Left renal cortex interstitium (tissue), 4 donors: ENCODE data around the gene EPHA6. TPM values are rescaled to one million over a fixed set of nuclear protein-coding genes. Genes with fewer than 3 reads are reported as not detected.

Source experiments
- DNase-seq, 4 donors: peaks; one replicate each; pipeline ENCODE4 v3.0.0-alpha.2; 2013; ENCODE audit warnings: low read depth in 4 of 4, low spot score in 2 of 4, missing footprints in 1 of 4
- polyA plus RNA-seq, 4 donors: library from polyadenylated mRNA; unstranded; fragments of 120-200 nt; gene quantifications; one replicate each; pipeline ENCODE4 v1.2.1, GENCODE V29; 2013; ENCODE audit not compliant: insufficient read length in 4 of 4

Gene EPHA6
- polyA plus RNA-seq, 4 donors: 0.64 to 1.1 (median 0.87) TPM

- DNase-seq: no peak
Measured at GRCh38 chr3:97684490-97684889, 870.1 kb downstream of the EPHA6 start.

GRCh38 chr3:97686258-97686657, 871.9 kb downstream of the EPHA6 start:
- DNase-seq: no peak

DNA sequence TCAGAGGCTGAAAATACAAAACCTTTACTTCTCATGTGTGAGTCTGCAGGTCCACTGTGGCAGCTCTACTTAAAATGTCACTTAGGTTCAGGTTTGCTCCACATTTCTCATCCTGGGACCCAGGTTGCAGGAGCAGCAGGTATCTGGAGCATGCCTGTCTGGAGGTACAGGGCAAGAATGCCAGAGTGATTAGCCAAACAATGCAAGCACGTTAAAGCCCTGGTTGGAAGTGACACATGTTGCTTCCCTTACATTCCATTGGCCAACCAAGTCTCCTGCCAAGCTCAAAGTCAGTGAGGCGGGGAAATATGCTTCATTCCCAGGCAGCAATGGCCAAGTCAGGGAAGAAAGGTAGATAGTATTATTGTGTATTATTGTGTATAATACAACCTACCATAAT, 873.3 kb downstream of the EPHA6 start:
- DNase-seq: no peak

GRCh38 chr3:97689111-97689510, 874.7 kb downstream of the EPHA6 start:
- DNase-seq: no peak

GRCh38 chr3:97689962-97690361, 875.6 kb downstream of the EPHA6 start:
- DNase-seq: no peak

GRCh38 chr3:97691354-97691753, 877.0 kb downstream of the EPHA6 start:
- no peak for DNase-seq

DNA sequence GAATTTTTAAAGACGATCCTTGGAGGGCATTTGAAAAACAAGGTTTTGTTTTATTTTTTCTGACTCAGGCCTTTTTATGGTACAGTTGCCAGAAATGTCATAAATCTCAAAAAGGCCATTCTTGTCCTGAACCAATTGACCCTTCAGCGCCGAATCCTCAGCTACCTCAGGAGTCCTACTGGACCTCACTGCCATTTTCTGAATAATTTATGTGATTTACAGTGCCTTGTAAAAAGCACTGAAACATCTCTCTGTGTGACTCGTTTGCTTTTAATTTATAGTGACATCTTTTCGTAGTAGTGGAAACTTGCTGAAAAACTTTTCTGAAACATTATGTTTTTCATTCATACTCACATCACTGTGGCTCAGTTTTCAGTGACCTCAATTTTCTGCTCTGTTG, 878.0 kb downstream of the EPHA6 start:
- DNase-seq: no peak

- DNase-seq: no peak
Measured at GRCh38 chr3:97692831-97693230, 878.4 kb downstream of the EPHA6 start.

- DNase-seq: no peak
Measured at GRCh38 chr3:97694876-97695275, 880.5 kb downstream of the EPHA6 start.

- DNase-seq: no peak
Measured at GRCh38 chr3:97698691-97699090, 884.3 kb downstream of the EPHA6 start.

DNA sequence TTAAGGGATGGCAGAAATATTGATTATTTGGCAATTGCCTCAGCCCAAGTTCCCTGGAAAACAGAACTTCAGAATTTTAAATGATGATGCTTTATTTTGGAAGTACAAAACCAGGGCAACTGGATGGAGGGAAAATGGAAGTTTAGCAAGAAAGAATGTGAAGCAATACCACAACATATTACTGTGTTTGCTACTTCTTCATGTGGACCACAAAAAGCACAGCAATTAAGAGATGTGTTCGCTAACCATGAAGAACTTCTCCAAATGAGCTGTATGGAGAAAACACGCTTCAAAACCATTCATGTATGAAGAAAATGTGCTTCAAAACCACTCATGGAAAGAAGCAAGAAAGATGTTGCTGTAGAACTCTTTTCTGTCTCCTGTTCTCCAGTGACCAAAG, 885.5 kb downstream of the EPHA6 start:
- DNase-seq: no peak

DNA sequence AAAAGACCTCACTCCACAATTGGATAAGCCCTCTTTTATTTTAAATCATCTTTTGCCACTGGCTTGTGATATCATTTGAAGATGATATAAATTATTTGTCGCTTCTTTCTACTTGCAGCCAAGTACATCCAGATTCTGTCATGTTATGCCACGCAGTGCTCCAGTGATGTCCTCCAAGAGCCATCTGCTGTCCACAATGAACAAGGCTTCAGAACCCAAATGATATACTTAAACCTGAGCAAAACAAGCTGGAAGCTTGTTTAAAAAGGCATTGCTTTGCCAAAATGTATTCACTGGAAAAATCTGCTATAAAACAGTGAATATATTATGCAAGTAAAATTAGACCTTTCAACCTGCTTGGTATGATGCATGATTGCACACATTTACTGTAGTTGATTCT, 891.4 kb downstream of the EPHA6 start:
- DNase-seq: no peak

- DNase-seq: no peak
Measured at GRCh38 chr3:97706226-97706625, 891.8 kb downstream of the EPHA6 start.

- DNase-seq: no peak
Measured at GRCh38 chr3:97711654-97712053, 897.3 kb downstream of the EPHA6 start.

DNA sequence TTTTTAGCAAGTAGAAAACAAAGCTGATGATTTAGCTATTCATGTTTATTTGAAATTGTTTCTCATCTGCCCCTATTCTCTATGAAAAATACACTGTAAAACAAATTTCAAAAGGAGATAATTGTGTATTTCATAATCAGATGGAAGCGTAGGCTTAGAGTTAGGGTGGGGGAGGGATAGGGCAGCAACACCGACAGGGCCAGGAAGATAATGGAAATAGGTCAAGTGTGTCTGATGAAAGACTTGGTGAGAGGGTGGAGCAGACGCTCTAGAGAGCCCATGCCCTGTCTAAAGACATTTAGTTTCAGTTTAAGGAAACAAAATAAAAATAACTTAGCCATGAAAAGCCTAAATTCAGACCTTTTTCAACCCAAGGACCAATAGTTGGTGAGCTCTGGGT, 898.5 kb downstream of the EPHA6 start:
- no peak for DNase-seq

GRCh38 chr3:97713634-97714033, 899.2 kb downstream of the EPHA6 start:
- DNase-seq: no peak

- peak in 2 of 4 donors; percentile 48 to 63 for DNase-seq
Measured at GRCh38 chr3:97719156-97719821, 904.9 kb downstream of the EPHA6 start.

GRCh38 chr3:97720417-97720816, 906.0 kb downstream of the EPHA6 start:
- no peak for DNase-seq

GRCh38 chr3:97721446-97721845, 907.1 kb downstream of the EPHA6 start:
- DNase-seq: no peak

DNA sequence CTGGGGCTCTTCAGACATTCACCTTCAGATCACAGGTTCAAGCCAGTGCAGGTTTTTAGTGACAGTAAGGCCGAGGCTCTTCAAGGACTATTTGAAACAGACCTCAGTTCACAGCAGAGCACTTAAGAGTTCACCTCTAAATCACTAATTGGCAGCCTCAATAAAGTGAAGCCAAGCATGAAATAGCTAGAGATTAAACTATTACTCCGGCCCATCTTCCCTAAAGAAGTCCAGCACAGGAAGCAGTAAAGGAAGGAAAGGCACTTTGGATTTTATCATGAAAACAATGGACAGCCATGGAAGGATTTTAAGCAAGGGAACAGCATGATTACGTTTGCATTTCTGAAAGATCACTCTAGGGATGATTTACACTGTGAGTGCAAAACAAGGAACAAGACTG, 922.5 kb downstream of the EPHA6 start:
- peak; percentile 29 to 60 (median 40) for DNase-seq

DNA sequence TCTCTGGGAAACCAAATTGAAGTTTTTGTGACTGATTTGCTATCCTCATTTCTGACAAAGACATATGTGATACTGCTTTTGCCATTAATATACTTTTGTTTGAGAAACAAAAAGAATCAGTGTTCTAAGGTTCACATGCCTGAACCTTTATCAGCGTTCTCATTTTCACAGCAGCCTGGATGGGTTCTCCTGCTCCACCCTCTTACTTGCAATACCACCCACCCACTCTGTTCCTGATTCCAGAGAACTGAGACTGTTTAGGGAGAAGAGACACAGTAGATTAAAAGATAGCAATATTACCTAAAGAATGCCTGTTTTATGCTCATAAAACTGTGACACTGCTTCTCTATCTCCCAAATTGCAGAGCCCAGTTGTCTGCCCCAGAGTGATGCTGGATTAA, 924.4 kb downstream of the EPHA6 start:
- DNase-seq: no peak

GRCh38 chr3:97742036-97742435, 927.6 kb downstream of the EPHA6 start:
- no peak for DNase-seq

- no peak for DNase-seq
Measured at GRCh38 chr3:97744289-97744688, 929.9 kb downstream of the EPHA6 start.
